Prostate gland (tissue), 2 donors: Measurements from ENCODE around the gene UXS1. TPM values are rescaled to one million over a fixed set of nuclear protein-coding genes. Genes with fewer than 3 reads are reported as not detected.
A peak's percentile ranks its signal among the peaks of the same experiment; 100 is the strongest.

ENCODE experiments used
- DNase-seq: peaks from one replicate; pipeline ENCODE4 v3.0.0-alpha.2; 2019; ENCODE audit warnings: low spot score
- H3K27ac ChIP-seq, 2 donors: fragments of 200-600 bp; sonication (generic); 2 replicates each; pipeline ENCODE4 v1.5.1; 2017 to 2019
- H3K27me3 ChIP-seq: fragments of 200-600 bp; sonication (generic); replicated peaks from 2 replicates; pipeline ENCODE4 v1.5.1; 2019; ENCODE audit not compliant: insufficient read depth
- H3K36me3 ChIP-seq, 2 donors: fragments of 200-600 bp; sonication (generic); 1 replicate in 1 of 2; 2 replicates in 1 of 2; pipeline versions ENCODE4 v1.5.1 to v1.8.1; 2017 to 2019
- H3K4me1 ChIP-seq: fragments of 200-600 bp; sonication (generic); replicated peaks from 2 replicates; pipeline ENCODE4 v1.5.1; 2019
- H3K4me3 ChIP-seq, 2 donors: fragments of 200-600 bp; sonication (generic); 2 replicates each; pipeline ENCODE4 v1.5.1; 2017 to 2019
- H3K9me3 ChIP-seq: fragments of 200-600 bp; sonication (generic); 2 replicates; pipeline ENCODE4 v1.5.1; 2017
- POLR2A ChIP-seq: fragments of 450-650 bp; IDR thresholded peaks from one replicate; pipeline ENCODE4 v1.6.1; 2016; ENCODE audit warnings: antibody characterized with exemption, mild to moderate bottlenecking
- POLR2AphosphoS5 ChIP-seq: sonication (generic); formaldehyde crosslinking; IDR thresholded peaks from one replicate; pipeline ENCODE4 v1.6.1; 2017; ENCODE audit warnings: antibody characterized with exemption
- WGBS: methylation state at CpG from one replicate; pipeline ENCODE4 v1.1.5; 2018; 5-methylcytosine and 5-hydroxymethylcytosine counted together
- intact Hi-C: fragments of 100-400 bp; cut with DNase I; formaldehyde crosslinking; loops from one replicate; pipeline ENCODE4 v1.14.2; 2022
- total RNA-seq, 2 donors: library from RNA; depleted of rRNA; stranded (reverse); fragments of >200 nt; gene quantifications; one replicate each; pipeline ENCODE4 v1.1.0, GENCODE V29; 2016
- TF ChIP-seq, protein P1 (sequence below), 4 experiments: fragments of 200-600 bp in 2 of 4; fragments of 450-650 bp in 2 of 4; sonication (generic) in 2 of 4; IDR thresholded peaks; 1 replicate in 3 of 4; 2 replicates in 1 of 4; pipeline ENCODE4 v1.5.1; 2016 to 2019; ENCODE audit warnings: antibody characterized with exemption in 4 of 4, mild to moderate bottlenecking in 2 of 4, moderate library complexity in 2 of 4

The UXS1 gene
- total RNA-seq, 2 donors from 2014 or later: 30.7 to 54.8 TPM

DNA sequence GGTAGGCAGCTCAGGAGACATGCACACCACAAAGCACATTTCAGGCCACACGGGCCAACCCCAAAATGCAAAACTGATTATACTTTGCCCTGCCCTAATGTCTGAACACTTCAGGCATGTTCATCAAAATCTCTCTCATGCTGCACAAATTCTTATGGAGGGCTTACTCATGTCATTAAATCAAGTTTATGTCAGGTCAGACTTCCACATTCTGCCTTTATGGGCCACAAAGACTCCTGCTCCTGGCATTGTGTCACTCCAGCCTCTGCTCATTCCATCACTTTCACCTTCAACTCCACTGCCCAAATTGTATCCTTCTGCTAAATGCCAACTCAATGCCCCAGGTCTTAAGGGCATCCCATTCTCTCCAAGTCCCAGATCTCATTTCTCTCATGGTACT, 9.2 kb downstream of the UXS1 start:
- H3K27me3 ChIP-seq: no peaks in the 10 kb centered on the region
- intact Hi-C loops: no loop called here
- DNase-seq: no peak
- no peak overlapping the region for H3K27ac ChIP-seq
- no peaks in the 10 kb centered on the region for H3K9me3 ChIP-seq
- no peaks in the 10 kb centered on the region for H3K4me1 ChIP-seq
- H3K4me3 ChIP-seq: no peak overlapping the region
- WGBS: 100% methylated on average over 1 of the region's 1 CpG
- TF ChIP-seq POLR2AphosphoS5: no peak
- no peak for TF ChIP-seq POLR2A
- TF ChIP-seq, protein P1, sequence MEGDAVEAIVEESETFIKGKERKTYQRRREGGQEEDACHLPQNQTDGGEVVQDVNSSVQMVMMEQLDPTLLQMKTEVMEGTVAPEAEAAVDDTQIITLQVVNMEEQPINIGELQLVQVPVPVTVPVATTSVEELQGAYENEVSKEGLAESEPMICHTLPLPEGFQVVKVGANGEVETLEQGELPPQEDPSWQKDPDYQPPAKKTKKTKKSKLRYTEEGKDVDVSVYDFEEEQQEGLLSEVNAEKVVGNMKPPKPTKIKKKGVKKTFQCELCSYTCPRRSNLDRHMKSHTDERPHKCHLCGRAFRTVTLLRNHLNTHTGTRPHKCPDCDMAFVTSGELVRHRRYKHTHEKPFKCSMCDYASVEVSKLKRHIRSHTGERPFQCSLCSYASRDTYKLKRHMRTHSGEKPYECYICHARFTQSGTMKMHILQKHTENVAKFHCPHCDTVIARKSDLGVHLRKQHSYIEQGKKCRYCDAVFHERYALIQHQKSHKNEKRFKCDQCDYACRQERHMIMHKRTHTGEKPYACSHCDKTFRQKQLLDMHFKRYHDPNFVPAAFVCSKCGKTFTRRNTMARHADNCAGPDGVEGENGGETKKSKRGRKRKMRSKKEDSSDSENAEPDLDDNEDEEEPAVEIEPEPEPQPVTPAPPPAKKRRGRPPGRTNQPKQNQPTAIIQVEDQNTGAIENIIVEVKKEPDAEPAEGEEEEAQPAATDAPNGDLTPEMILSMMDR (IDR thresholded peaks at IDR 0.05): no peak
- no peaks in the 10 kb centered on the region for H3K36me3 ChIP-seq

DNA sequence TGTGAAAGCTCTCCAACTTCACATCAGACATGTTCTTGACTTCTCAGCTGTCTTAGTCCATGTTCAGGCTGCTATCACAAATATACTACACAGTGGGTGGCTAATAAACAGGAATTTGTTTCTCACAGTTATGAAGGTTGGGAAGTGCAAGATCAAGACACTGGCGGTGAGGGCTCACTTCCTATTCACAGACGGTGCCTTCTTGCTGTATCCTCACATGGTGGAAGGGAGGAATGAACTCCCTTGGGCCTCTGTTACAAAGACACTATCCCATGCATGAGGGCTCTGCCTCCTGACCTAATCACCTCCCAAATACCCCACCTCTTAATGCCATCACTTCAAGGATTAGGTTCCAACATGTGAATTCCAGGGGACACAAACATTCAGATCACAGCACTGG, 9.7 kb downstream of the UXS1 start:
- 87% methylated on average over 2 of the region's 2 CpGs for WGBS
- H3K27ac ChIP-seq: no peak overlapping the region
- no peaks in the 10 kb centered on the region for H3K4me1 ChIP-seq
- no peak overlapping the region for H3K4me3 ChIP-seq
- intact Hi-C loops: no loop called here
- TF ChIP-seq POLR2A (no peak), POLR2AphosphoS5 (no peak)
- TF ChIP-seq, protein P1 (IDR thresholded peaks at IDR 0.05): no peak
- H3K9me3 ChIP-seq: no peaks in the 10 kb centered on the region
- H3K36me3 ChIP-seq: no peaks in the 10 kb centered on the region
- H3K27me3 ChIP-seq: no peaks in the 10 kb centered on the region
- no peak for DNase-seq

DNA sequence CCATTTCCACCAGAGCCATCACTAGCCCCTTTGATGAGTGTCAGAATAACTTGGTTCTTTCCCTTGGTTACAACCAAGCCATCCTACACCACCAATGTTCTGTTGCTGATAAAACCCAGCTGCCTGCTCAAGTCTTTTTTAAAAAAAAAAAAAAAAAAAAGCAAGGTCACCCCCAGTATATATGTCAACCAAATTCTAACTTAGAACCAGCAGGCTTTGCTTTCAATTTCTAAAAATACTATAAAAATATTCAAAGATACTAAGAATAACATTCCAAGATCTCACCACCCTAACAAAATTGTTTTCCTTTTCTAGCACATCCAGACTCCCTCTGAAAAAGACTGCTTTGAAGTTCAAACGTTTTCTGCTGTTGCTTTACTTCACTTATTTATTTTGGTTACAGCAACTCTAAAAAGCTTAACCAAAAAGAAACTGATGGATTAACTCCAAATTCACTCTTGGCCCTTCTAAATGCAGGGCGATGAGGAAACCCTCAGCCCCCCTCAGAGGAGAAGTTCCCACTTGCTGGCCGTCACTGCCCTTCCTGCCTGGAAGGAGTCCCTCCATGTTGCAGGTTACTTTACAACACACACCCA, 10.9 kb downstream of the UXS1 start:
- Histone ChIP-seq H3K4me3 (no peak overlapping the region), H3K4me1 (no peaks in the 10 kb centered on the region)

DNA sequence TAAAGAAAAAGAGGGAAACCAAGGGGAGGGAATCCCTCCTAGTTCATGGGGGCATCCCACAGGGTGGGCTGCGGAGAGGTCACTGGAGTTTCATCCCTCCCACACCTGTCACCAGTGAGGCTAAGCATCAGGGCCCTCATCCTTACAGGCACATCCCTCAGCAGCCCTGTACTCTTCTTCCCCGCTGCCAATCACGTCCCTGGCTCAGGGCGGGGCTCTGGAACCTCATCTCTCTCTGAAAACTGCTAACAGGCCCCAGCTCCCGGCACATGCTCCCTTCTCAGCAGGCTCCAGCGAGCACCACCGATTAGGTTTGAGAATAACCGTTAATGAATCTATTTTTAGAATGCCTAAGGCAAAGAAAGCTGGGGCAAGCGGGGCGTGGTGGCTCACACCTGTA, 13.0 kb downstream of the UXS1 start:
- DNase-seq: no peak
- H3K4me1 ChIP-seq: no peaks in the 10 kb centered on the region
- intact Hi-C loops: no loop called here
- H3K9me3 ChIP-seq: no peaks in the 10 kb centered on the region
- H3K27ac ChIP-seq: no peak overlapping the region
- H3K27me3 ChIP-seq: no peaks in the 10 kb centered on the region
- TF ChIP-seq POLR2AphosphoS5: no peak
- no peak for TF ChIP-seq POLR2A
- TF ChIP-seq, protein P1 (IDR thresholded peaks at IDR 0.05): no peak
- no peak overlapping the region for H3K4me3 ChIP-seq
- WGBS: 89% methylated on average over 10 of the region's 10 CpGs
- H3K36me3 ChIP-seq: no peaks in the 10 kb centered on the region

More for the DNA sequence above, 10.9 kb downstream of the UXS1 start:
- Histone ChIP-seq H3K27me3 (no peaks in the 10 kb centered on the region), H3K27ac (peak overlapping the region in 1 of 2 donors; percentile 32), H3K36me3 (no peaks in the 10 kb centered on the region), H3K9me3 (no peaks in the 10 kb centered on the region)
- 19% methylated on average over 3 of the region's 3 CpGs for WGBS
- no peak for TF ChIP-seq POLR2A
- TF ChIP-seq POLR2AphosphoS5: no peak
- TF ChIP-seq, protein P1 (IDR thresholded peaks at IDR 0.05): no peak
- DNase-seq: no peak
- intact Hi-C loops: no loop called here

DNA sequence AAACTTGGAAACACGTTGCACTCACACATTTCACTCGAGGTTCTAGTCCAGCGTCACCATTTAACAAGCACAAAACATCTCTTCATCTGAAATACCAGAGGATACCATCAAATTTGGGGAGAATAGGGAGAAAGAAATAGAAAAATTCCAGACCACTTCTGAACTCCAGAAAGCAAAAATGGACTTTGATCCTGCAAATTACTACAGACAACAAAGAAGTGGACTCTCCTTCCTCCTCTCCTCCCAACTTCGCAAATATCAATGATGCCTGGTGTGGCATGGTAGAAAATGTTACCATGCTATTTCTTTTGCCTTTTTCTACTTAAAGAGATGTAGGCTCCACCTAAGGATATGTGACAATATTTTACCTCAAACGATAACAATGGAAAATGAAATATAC, 13.5 kb downstream of the UXS1 start:
- no peak for DNase-seq
- H3K9me3 ChIP-seq: no peaks in the 10 kb centered on the region
- 78% methylated on average over 5 of the region's 5 CpGs for WGBS
- no peaks in the 10 kb centered on the region for H3K27me3 ChIP-seq
- no peak overlapping the region for H3K4me3 ChIP-seq
- intact Hi-C loops: no loop called here
- no peaks in the 10 kb centered on the region for H3K4me1 ChIP-seq
- no peak overlapping the region for H3K27ac ChIP-seq
- TF ChIP-seq POLR2A: no peak
- no peak for TF ChIP-seq POLR2AphosphoS5
- TF ChIP-seq, protein P1 (IDR thresholded peaks at IDR 0.05): no peak
- H3K36me3 ChIP-seq: no peaks in the 10 kb centered on the region
